HCT116 (cell line): ENCODE data around the gene FCER1A. TPM values are rescaled to one million over a fixed set of nuclear protein-coding genes. Genes with fewer than 3 reads are reported as not detected.

ENCODE experiments used
- ATAC-seq: fragments of 200-7000 bp; cut with Tn5 transposase; 2 replicates; pipeline ENCODE4 v1.9.1; 2020; ENCODE audit warnings: mild to moderate bottlenecking, moderate library complexity
- BruUV-seq: library from RNA; stranded (reverse); fragments of 400-500 nt; replicated peaks from 2 replicates; lab custom pipeline; 2021; lab: Mats Ljungman, UMichigan
- CTCF ChIA-PET: fragments of 300-600 bp; sonication (Branson Sonifier 250); formaldehyde crosslinking; loops from one replicate; lab custom pipeline; 2021; ENCODE audit warnings: antibody characterized with exemption; lab: Charles Lee
- POLR2A ChIA-PET: fragments of 300-600, 350-600 bp; sonication (Branson Sonifier 250); formaldehyde crosslinking; loops from one replicate; lab custom pipeline; 2021; ENCODE audit warnings: antibody characterized with exemption; lab: Charles Lee
- RAD21 ChIA-PET, 2 experiments: fragments of 300-600 bp; sonication (Branson Sonifier 250); formaldehyde crosslinking; loops; one replicate each; lab custom pipeline; 2023; ENCODE audit warnings: low total read pairs in 2 of 2; ENCODE audit not compliant: uncharacterized antibody in 2 of 2, unreplicated experiment in 2 of 2, low non-redundant PET in 1 of 2; lab: Charles Lee
- DNase-seq: peaks from one replicate; pipeline ENCODE4 v3.0.0-alpha.2; 2010; ENCODE audit warnings: low read depth, low spot score
- H2AFZ ChIP-seq: fragments of 200-600 bp; shearing (Covaris generic), sonication (generic); 2 replicates; pipeline ENCODE4 v1.6.1; 2017; ENCODE audit warnings: low read depth, mixed run types, mixed read lengths, antibody characterized with exemption, low read length; ENCODE audit not compliant: poor library complexity, severe bottlenecking
- H3K27ac ChIP-seq: 2 replicates; pipeline ENCODE4 v1.5.1; 2012; ENCODE audit warnings: low read depth, low read length
- H3K27me3 ChIP-seq: fragments of 200-600 bp; sonication (generic); 2 replicates; pipeline ENCODE4 v1.6.1; 2016; ENCODE audit warnings: mixed run types, low read length, mixed read lengths; ENCODE audit not compliant: insufficient read depth
- H3K36me3 ChIP-seq, 2 experiments: fragments of 200-500 bp in 1 of 2; fragments of 200-600 bp in 1 of 2; sonication (Bioruptor generic) in 1 of 2; sonication (generic) in 1 of 2; 2 replicates each; pipeline versions ENCODE4 v1.5.1 to v1.6.1; 2014 to 2016; ENCODE audit warnings: low read length in 2 of 2, inconsistent platforms in 1 of 2, mixed read lengths in 1 of 2, mixed run types in 1 of 2; ENCODE audit not compliant: insufficient read depth in 2 of 2, control insufficient read depth in 1 of 2
- H3K4me1 ChIP-seq, 2 experiments: fragments of 200-600 bp in 1 of 2; sonication (generic) in 1 of 2; 2 replicates each; pipeline versions ENCODE4 v1.5.1 to v1.6.1; 2012 to 2017; ENCODE audit warnings: low read length in 2 of 2, inconsistent platforms in 1 of 2, mild to moderate bottlenecking in 1 of 2, mixed read lengths in 1 of 2, mixed run types in 1 of 2, moderate library complexity in 1 of 2; ENCODE audit not compliant: insufficient read depth in 2 of 2, control insufficient read depth in 1 of 2
- H3K4me2 ChIP-seq: fragments of 200-600 bp; sonication (generic); 2 replicates; pipeline ENCODE4 v1.6.1; 2017; ENCODE audit warnings: mixed run types, low read length, mixed read lengths
- H3K4me3 ChIP-seq, 2 experiments: fragments of 200-600 bp in 1 of 2; sonication (generic) in 1 of 2; replicated peaks in 1 of 2; 2 replicates each; pipeline ENCODE4 v1.5.1; 2011 to 2016; ENCODE audit warnings: low read length in 2 of 2, control low read depth in 1 of 2, low read depth in 1 of 2, mild to moderate bottlenecking in 1 of 2, mixed read lengths in 1 of 2, mixed run types in 1 of 2
- H3K79me2 ChIP-seq: fragments of 200-600 bp; sonication (generic); 2 replicates; pipeline ENCODE4 v1.6.1; 2017; ENCODE audit warnings: mild to moderate bottlenecking, mixed run types, low read length, moderate library complexity, mixed read lengths; ENCODE audit not compliant: insufficient read depth
- H3K9ac ChIP-seq: fragments of 200-600 bp; sonication (generic); 2 replicates; pipeline ENCODE4 v1.6.1; 2016; ENCODE audit warnings: low read length, mixed read lengths
- H3K9me2 ChIP-seq: fragments of 200-600 bp; sonication (generic), shearing (Covaris generic); 2 replicates; pipeline ENCODE4 v1.6.1; 2017; ENCODE audit warnings: mixed run types, mild to moderate bottlenecking, moderate library complexity; ENCODE audit not compliant: insufficient read depth
- H3K9me3 ChIP-seq, 2 experiments: fragments of 200-500 bp in 1 of 2; fragments of 200-600 bp in 1 of 2; sonication (Bioruptor generic) in 1 of 2; sonication (generic) in 1 of 2; 2 replicates each; pipeline ENCODE4 v1.6.1; 2014 to 2017; ENCODE audit warnings: low read length in 2 of 2, mixed read lengths in 2 of 2, inconsistent platforms in 1 of 2, low read depth in 1 of 2, mild to moderate bottlenecking in 1 of 2, mixed run types in 1 of 2, moderate library complexity in 1 of 2; ENCODE audit not compliant: control insufficient read depth in 1 of 2, insufficient read depth in 1 of 2
- H4K20me1 ChIP-seq: fragments of 200-600 bp; sonication (generic), shearing (Covaris generic); 2 replicates; pipeline ENCODE4 v1.6.1; 2017; ENCODE audit warnings: mixed run types, mild to moderate bottlenecking, moderate library complexity; ENCODE audit not compliant: insufficient read depth
- CBX3 ChIP-seq: IDR thresholded peaks from 2 replicates; pipeline ENCODE4 v1.6.1; 2012; ENCODE audit warnings: low read depth
- CEBPB ChIP-seq: IDR thresholded peaks from 2 replicates; pipeline ENCODE4 v1.6.1; 2012; ENCODE audit warnings: low read depth
- EGR1 ChIP-seq: IDR thresholded peaks from 2 replicates; pipeline ENCODE4 v1.6.1; 2012; ENCODE audit warnings: low read depth
- EZH2 ChIP-seq: fragments of 200-600 bp; sonication (generic); IDR thresholded peaks from 2 replicates; pipeline ENCODE4 v1.6.1; 2017; ENCODE audit warnings: antibody characterized with exemption, mixed run types
- EZH2phosphoT487 ChIP-seq: fragments of 200-600 bp; IDR thresholded peaks from 2 replicates; pipeline ENCODE4 v1.6.1; 2018; ENCODE audit warnings: antibody characterized with exemption, borderline replicate concordance
- FOSL1 ChIP-seq: IDR thresholded peaks from 2 replicates; pipeline ENCODE4 v1.6.1; 2012; ENCODE audit warnings: low read depth
- JUND ChIP-seq: IDR thresholded peaks from 2 replicates; pipeline ENCODE4 v1.6.1; 2012
- MAX ChIP-seq: IDR thresholded peaks from 2 replicates; pipeline ENCODE4 v1.6.1; 2012
- POLR2A ChIP-seq: IDR thresholded peaks from 2 replicates; pipeline ENCODE4 v1.7.0; 2011; ENCODE audit warnings: borderline replicate concordance; ENCODE audit not compliant: insufficient read depth, insufficient read length; ENCODE audit errors: extremely low read depth
- RAD21 ChIP-seq: IDR thresholded peaks from 2 replicates; pipeline ENCODE4 v1.6.1; 2012; ENCODE audit warnings: low read depth, mild to moderate bottlenecking
- SIN3A ChIP-seq: IDR thresholded peaks from 2 replicates; pipeline ENCODE4 v1.6.1; 2012; ENCODE audit warnings: low read depth
- SP1 ChIP-seq: IDR thresholded peaks from 2 replicates; pipeline ENCODE4 v1.6.1; 2012; ENCODE audit warnings: low read depth
- SRF ChIP-seq: IDR thresholded peaks from 2 replicates; pipeline ENCODE4 v1.6.1; 2012; ENCODE audit warnings: low read depth
- TCF7L2 ChIP-seq: IDR thresholded peaks from 2 replicates; pipeline ENCODE4 v1.7.0; 2011; ENCODE audit warnings: borderline replicate concordance, inconsistent platforms; ENCODE audit not compliant: insufficient read depth, insufficient read length; ENCODE audit errors: extremely low read depth
- YY1 ChIP-seq: IDR thresholded peaks from 2 replicates; pipeline ENCODE4 v1.6.1; 2011; ENCODE audit warnings: low read length, low read depth, moderate library complexity, mild to moderate bottlenecking; ENCODE audit not compliant: insufficient replicate concordance; ENCODE audit errors: extremely low read depth
- ZFX ChIP-seq: fragments of 450-650 bp; IDR thresholded peaks from 2 replicates; pipeline ENCODE4 v1.6.1; 2017
- ZNF274 ChIP-seq: fragments of 200-500 bp; sonication (Bioruptor generic); IDR thresholded peaks from 2 replicates; pipeline ENCODE4 v1.6.1; 2014; ENCODE audit warnings: mild to moderate bottlenecking, low read depth, low read length, inconsistent platforms
- intact Hi-C: fragments of 100-400 bp; cut with micrococcal nuclease; formaldehyde crosslinking; loops from 2 replicates; pipeline ENCODE4 v1.10.0; 2022
- total RNA-seq: library from RNA; stranded (reverse); gene quantifications from one replicate; pipeline ENCODE4 v1.2.1, GENCODE V29; 2021; ENCODE audit not compliant: unreplicated experiment
- TF ChIP-seq, protein P1 (sequence below): IDR thresholded peaks from 2 replicates; pipeline ENCODE4 v1.6.1; 2011; ENCODE audit warnings: mild to moderate bottlenecking, low read length, moderate library complexity; ENCODE audit not compliant: insufficient replicate concordance; ENCODE audit errors: extremely low read depth
- TF ChIP-seq, protein P2 (sequence below): IDR thresholded peaks from 2 replicates; pipeline ENCODE4 v1.6.1; 2012

Gene FCER1A
- total RNA-seq, 1 experiment from 2014 or later, result not detected

DNA sequence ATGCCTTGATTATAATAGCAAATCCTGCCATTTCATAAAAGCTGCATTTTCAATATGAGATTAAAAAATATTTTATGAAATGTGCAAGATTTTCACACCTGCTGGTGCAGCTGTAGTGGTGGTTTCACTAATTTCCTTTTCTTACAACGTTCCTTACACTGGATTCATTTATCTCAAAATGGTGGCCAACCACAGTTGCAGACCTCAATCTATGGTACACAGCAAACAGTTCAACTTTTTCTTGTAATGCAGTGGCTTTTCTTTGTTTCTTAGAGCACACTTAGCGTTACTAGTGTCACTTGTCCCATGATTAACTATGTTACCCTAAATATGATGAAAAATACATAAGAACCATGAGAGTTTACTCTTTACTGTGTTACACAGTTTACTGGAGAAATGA is 32.7 kb downstream of the FCER1A start:
- Histone ChIP-seq H3K9ac (no peak overlapping the region), H3K4me2 (no peak overlapping the region), H3K27ac (no peak overlapping the region), H3K27me3 (no peaks in the 10 kb centered on the region), H3K4me1 (no peaks in the 10 kb centered on the region), H3K9me2 (no peaks in the 10 kb centered on the region), H2AFZ (no peak overlapping the region), H3K9me3 (no peaks in the 10 kb centered on the region), H3K4me3 (no peak overlapping the region), H3K36me3 (no peaks in the 10 kb centered on the region), H4K20me1 (no peaks in the 10 kb centered on the region), H3K79me2 (no peaks in the 10 kb centered on the region)
- ChIA-PET POLR2A (no interaction called here), RAD21 (no interaction called here), CTCF (no interaction called here)
- BruUV-seq, result no TSS peak
- ATAC-seq (no peak), DNase-seq (no peak)
- intact Hi-C loops, result no loop called here
- no peak for TF ChIP-seq CEBPB
- no peak for TF ChIP-seq FOSL1
- no peak for TF ChIP-seq TCF7L2
- no peak for TF ChIP-seq RAD21
- TF ChIP-seq CBX3, result no peak
- no peak for TF ChIP-seq MAX
- TF ChIP-seq SIN3A, result no peak
- TF ChIP-seq, protein P1, sequence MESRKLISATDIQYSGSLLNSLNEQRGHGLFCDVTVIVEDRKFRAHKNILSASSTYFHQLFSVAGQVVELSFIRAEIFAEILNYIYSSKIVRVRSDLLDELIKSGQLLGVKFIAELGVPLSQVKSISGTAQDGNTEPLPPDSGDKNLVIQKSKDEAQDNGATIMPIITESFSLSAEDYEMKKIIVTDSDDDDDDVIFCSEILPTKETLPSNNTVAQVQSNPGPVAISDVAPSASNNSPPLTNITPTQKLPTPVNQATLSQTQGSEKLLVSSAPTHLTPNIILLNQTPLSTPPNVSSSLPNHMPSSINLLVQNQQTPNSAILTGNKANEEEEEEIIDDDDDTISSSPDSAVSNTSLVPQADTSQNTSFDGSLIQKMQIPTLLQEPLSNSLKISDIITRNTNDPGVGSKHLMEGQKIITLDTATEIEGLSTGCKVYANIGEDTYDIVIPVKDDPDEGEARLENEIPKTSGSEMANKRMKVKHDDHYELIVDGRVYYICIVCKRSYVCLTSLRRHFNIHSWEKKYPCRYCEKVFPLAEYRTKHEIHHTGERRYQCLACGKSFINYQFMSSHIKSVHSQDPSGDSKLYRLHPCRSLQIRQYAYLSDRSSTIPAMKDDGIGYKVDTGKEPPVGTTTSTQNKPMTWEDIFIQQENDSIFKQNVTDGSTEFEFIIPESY, result no peak
- TF ChIP-seq ZNF274, result no peak
- no peak for TF ChIP-seq SP1
- TF ChIP-seq EGR1, result no peak
- TF ChIP-seq ZFX, result no peak
- no peak for TF ChIP-seq JUND
- TF ChIP-seq EZH2, result no peak
- no peak for TF ChIP-seq EZH2phosphoT487
- no peak for TF ChIP-seq POLR2A
- TF ChIP-seq, protein P2, sequence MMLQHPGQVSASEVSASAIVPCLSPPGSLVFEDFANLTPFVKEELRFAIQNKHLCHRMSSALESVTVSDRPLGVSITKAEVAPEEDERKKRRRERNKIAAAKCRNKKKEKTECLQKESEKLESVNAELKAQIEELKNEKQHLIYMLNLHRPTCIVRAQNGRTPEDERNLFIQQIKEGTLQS, result no peak
- TF ChIP-seq YY1, result no peak
- no peak for TF ChIP-seq SRF
